M059J (cell line): Measurements from ENCODE around the gene INPP5D. TPM values are rescaled to one million over a fixed set of nuclear protein-coding genes. Genes with fewer than 3 reads are reported as not detected.
"Not testable (repeated sequence)": the region's sequence is repeated elsewhere in the genome, so short reads cannot be mapped to it uniquely, and the experiment has no call there.

ENCODE experiments used
- DNase-seq: peaks from one replicate; pipeline ENCODE4 v3.0.0-alpha.2; 2012; ENCODE audit warnings: low read depth
- total RNA-seq: library from RNA; depleted of rRNA; stranded (reverse); fragments of >200 nt; shearing (Covaris generic); gene quantifications from 2 replicates; pipeline ENCODE4 v1.2.3, GENCODE V29; 2014

Gene INPP5D
- total RNA-seq, 1 experiment from 2014 or later = not detected

GRCh38 chr2:233117811-233118647 is 57.9 kb downstream of the INPP5D start:
- no peak for DNase-seq

GRCh38 chr2:233118648-233119000 is 58.5 kb downstream of the INPP5D start:
- DNase-seq = no peak

GRCh38 chr2:233119123-233119522 is 59.0 kb downstream of the INPP5D start:
- no peak for DNase-seq

DNA sequence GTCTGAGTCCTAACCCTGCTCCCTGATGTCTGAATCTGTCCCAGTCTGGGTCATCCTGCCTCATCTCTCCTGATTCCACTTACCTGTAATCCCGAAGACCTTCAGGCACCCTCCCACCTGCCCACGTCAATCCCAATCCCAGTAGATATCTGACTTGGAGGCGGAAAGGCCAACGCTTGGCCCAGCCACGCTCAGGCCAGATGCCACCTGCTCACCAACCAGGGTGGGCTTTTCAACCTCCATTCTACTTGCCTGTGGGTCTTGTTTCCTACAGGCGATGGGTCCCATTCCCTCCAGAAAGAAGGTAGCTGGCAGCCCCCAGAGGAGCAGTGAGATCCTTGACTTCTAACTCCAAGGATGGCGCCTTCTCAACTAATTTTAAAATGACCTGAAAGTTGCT is 59.7 kb downstream of the INPP5D start:
- DNase-seq = no peak

- DNase-seq = peak; percentile 25
These were observed 60.3 kb downstream of the INPP5D start for GRCh38 chr2:233120459-233120858.

GRCh38 chr2:233121856-233122255 is 61.7 kb downstream of the INPP5D start:
- DNase-seq = no peak

DNA sequence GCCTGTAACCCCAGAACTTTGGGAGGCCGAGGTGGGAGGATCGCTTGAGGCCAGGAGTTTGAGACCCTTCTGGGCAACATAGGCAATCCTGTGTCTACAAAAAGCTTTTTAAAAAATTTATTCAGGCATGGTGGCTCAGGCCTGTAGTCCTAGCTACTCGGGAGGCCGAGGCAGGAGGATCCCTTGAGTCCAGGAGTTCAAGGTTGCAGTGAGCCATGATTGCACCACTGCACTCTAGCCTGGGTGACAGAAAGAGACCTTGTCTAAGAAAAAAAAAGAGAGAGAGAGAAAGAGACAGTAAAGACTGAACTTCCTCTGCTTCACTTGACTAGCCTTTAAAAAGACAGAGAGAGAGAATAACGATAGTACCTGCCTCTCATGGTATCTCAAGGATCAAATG is 62.4 kb downstream of the INPP5D start:
- DNase-seq = no peak

DNA sequence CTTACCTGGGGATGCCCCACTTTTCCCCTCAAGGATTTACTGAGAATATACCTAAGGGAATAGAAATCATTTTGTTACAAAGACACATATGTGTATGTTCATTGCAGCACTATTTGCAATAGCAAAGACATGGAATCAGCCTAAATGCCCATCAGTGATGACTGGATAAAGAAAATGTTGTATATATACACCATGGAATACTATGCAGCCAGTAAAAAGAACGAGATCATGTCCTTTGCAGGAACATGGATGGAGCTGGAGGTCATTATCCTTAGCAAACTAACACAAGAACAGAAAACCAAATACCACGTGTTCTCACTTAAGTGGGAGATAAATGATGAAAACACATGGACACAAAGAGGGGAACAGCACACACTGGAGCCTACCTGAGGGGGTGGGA is 63.4 kb downstream of the INPP5D start:
- not testable (repeated sequence) for DNase-seq

DNA sequence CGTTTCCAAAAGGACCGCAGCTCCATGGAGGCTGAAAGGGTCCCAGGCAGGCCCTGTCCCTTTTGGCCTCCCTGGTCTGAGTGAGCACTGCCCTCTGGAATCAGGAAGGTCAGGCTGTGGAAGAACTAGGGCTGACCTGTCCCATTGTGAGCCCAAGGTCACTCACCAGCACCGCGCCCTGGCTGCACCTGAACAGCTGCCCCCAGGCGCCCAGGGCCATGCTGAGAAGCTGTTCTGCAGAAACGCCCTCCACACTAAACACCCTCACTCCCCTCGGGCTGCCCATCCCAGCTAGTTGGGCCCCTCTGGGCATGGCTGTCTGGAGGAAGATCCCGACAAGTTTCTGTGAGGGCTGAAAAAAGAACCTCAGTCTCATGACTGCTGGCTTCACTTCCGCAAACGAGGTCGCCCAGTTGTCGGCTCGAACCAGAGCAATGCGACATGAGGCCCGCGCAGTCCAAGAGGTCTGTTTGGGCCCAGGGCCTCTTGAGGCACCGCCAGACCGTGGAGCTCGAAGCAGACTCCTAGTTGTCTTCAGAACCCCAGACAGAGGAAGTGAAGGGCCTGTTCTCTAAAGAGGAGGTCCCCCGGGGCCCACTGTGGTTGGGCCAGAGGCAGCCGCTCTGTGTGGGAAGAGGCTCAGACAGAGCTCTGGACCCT is 64.4 kb downstream of the INPP5D start:
- no peak for DNase-seq

- DNase-seq = no peak
These were observed 65.4 kb downstream of the INPP5D start for GRCh38 chr2:233125455-233126065.

DNA sequence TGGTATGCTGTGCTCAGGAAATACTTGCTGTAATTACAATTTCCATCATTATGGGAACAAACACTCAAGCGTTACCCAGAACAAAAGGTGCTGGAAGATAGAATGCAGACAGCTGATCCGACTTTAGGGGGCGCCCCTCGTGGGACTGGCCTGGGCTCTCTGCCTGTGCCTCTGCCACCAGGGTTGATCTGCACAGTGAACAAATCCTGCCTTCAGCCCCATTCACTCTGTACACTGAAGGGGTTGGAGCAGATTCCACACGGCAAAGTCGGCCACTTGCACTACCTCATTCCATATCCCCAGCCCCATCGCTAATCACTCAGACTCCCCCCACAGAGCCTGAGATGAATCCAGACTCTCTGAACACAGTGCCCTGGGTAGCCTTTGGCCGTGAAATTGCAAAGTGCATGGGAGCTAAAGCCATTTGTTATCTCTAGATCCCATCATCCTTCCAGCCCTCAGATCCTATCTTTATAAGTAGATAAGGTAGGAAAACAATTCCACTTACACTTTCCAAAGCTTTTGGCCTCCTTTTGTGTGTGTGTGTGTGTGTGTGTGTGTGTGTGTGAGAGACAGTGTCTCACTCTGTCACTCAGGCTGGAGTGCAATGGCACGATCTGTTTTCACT is 69.3 kb downstream of the INPP5D start:
- DNase-seq = no peak

DNA sequence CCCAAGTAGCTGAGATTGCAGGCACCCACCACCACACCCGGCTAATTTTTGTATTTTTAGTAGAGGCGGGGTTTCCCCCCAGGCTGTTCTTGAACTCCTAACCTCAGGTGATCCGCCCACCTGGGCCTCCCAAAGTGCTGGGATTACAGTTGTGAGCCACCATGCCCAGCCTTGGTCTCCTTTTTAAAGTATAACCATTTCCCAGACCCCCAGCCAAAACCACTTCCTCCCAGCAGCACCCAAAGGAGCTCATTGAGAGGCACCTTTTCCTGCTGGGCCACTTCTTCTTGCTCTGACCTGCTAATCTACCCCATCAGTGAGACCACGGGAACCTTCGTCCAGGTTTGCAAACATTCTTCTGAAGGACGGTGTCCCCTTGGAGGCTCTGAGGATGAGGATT is 69.9 kb downstream of the INPP5D start:
- no peak for DNase-seq

DNA sequence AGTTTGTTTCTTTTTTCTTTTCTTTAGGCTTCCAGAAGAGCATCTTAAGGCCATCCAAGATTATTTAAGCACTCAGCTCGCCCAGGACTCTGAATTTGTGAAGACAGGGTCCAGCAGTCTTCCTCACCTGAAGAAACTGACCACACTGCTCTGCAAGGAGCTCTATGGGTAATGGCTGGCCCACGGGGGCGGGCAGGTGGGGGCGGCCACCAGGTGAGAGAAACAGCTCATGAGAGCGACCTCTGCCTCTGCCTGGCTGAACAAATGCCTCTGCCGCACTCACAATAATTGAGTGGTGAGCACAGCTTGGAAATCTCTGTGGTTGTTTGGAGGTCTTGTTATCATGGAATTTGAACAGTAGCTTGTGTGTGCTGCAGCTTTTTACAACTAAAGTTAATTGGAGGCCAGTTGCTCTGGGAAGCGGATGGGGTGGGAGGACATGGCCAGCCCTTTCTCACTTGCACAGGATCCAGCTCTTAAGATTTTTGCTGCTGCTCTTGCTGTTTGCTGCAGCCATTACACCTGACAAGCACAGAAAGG is 70.4 kb downstream of the INPP5D start:
- DNase-seq = no peak

- DNase-seq = no peak
These were observed 72.0 kb downstream of the INPP5D start for GRCh38 chr2:233131936-233132720.

DNA sequence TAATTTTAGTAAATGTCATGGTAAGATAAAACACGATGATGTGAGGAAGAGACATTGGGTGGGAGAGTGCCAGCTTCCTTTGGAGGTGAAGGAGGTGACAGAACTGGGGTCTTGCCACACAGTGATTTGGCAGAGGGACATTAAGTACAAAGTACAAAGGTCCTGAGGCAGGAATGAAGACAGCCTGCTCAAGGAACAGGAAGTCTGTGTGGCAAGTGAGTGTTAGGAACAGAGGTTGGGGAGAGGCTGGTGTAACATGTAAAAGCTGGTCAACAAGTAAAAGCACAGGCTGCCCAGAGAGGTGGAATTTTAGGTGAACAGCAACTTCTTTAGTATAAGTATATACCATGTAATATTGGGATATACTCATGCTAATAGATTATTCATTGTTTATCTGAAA is 73.1 kb downstream of the INPP5D start:
- no peak for DNase-seq

GRCh38 chr2:233135421-233135820 is 75.3 kb downstream of the INPP5D start:
- DNase-seq = no peak

GRCh38 chr2:233137040-233137439 is 76.9 kb downstream of the INPP5D start:
- no peak for DNase-seq

DNA sequence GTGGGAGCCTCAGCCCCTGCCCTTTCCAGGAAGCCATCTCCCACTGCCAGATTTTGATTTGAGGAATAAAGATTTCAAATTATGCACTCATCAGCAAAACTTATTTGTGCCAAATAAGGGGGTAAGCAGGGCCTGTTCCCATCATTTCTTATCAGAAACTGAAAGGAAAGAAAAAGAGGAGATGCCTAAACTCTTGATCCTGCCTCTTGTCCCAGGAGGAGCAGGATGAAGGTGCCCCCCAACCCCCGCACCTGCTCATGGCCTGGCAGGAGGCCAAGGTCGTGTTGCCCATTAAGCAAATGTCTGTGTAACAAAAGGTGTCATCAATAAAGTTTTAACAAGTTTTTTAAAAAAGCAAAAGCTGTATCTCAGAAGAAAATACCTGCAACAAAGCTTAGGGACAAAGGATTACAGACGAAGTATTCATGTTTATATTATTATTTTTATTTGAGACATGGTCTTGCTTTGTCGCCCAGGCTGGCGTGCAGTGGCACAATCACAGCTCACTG is 80.0 kb downstream of the INPP5D start:
- no peak for DNase-seq

DNA sequence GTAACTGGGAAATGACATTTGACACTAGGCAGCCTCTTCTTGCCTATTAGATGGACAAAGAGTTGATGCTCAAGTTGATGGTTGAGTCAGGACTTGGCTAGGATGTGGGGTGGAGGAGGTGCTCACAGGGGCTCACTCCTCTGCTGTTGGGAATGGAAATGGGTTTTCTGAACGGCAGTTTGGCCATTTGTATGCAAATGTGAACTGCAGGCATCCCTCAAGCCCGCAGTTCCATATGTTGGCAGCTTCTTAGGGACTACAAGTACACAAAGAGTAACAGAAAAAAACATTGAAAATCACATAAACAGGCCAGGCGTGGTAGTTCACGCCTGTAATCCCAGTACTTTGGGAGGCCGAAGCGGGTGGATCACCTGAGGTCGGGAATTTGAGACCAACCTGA is 80.8 kb downstream of the INPP5D start:
- DNase-seq = no peak

DNA sequence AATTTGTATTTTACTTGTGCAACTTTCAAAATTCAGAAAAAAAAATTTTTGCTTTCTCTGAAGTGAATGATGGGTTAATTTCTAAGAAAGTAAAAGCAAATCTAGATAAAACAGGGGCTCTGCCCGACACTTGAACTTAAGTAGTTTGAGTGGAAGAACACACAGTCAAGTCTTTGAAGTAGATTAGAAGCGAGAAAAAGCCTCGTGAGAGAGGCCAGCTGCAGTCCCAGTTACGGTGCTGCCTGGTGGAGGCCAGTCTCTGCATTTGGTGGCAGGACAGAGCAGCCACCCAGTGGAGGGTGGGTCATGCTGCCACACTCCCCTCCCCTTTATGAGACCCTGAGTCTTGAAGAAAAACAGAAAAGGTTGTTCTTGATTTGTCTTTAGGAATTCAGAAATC is 81.8 kb downstream of the INPP5D start:
- no peak for DNase-seq

DNA sequence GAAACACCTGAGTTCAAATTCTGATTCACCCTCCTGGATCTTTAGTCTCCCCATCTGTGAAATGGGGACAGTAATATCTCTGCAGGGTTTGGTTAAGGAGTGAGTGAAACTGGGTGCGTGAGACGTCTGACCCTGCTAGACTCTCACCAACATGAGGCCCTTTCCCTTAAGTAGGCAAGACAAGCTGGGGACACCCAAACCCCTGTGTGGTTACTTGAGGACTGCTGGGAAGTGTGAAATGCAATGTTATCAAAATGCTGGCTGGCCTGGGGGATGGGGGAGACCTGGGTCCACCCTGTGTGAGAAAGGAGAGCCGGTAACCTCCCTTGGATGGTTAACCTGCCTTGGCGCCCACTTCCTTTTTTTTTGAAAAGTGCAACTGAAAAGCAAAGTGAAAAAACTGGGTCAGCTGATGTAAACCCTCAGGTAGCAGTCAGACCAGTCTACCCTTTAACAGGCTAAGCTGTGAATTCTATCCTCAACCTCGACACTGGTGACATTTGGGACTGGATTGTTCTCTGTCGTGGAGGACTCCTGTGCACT is 82.3 kb downstream of the INPP5D start:
- DNase-seq = no peak
